K562 treated with DMSO at 1 percent for 12 hours (cell line): ENCODE results near the gene C9orf78. TPM values are rescaled to one million over a fixed set of nuclear protein-coding genes. Genes with fewer than 3 reads are reported as not detected.

ENCODE experiments used
- total RNA-seq: library from RNA; unstranded; fragments of 300-600 nt; gene quantifications from 2 replicates; pipeline ENCODE4 v1.2.3, GENCODE V29; 2022; ENCODE audit not compliant: insufficient read depth

C9orf78 gene
- 73.8 and 100 TPM in 2 replicates for total RNA-seq

GRCh38 chr9:129835128-129835859, at the start of gene C9orf78, which contains the start of gene USP20:
C9orf78 (minus strand) TSS chr9:129835275; CDS start chr9:129835221, 54 bp downstream.
USP20 (plus strand) TSS chr9:129835458; CDS start chr9:129852556, 17,098 bp downstream.

DNA sequence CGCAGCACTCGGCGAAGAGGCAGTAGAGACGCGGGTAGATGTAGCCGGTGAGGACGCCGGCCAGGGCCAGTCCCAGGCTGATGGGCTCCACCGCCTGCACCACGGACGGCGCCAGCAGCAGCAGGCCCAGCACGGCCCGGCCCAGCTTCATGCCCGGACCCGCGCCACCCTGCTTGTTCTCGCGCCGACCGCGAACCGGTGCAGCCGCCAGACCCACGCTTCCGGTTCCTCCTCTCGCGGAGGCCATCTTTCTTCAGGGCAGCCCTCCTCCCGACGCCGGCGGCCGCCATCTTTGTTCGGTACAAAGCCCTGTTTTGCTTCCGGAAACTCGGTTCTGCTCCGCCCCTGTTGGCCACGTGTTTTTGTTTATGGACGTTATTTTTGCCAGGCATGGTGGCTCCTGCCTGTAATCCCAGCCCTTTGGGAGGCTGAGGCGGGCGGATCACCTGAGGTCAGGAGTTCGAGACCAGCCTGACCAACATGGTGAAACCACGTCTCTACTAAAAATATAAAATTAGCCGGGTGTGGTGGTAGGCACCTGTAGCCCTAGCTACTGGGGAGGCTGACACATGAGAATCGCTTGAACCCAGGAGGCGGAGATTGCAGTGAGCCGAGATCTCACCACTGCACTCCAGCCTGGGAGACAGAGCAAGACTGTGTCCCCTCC, 11.0 kb downstream of the C9orf78 start, which contains the start of gene TOR1A:
TSS of gene TOR1A (minus strand) at position 202 of the 667 bp plus-strand sequence. CDS start at position 151, 51 bp downstream.

GRCh38 chr9:129802833-129803675, 32.0 kb downstream of the C9orf78 start, which contains the start of gene TOR1B:
TOR1B (plus strand) TSS chr9:129803184; CDS start chr9:129803213, 29 bp downstream.

Other genes with a start within 250 kb of the C9orf78 start
- gene C9orf50, start 214.2 kb downstream of the C9orf78 start, total RNA-seq, result not detected in 2 replicates
- gene NTMT1, start 209.1 kb downstream of the C9orf78 start, total RNA-seq, result 46.4 and 68.1 TPM in 2 replicates
- 12.1 and 20.1 TPM in 2 replicates for gene ASB6, start 193.1 kb downstream of the C9orf78 start, total RNA-seq
- gene PRRX2, start 169.6 kb downstream of the C9orf78 start, total RNA-seq, result not detected in 2 replicates
- not detected in 2 replicates for gene PTGES, start 82.2 kb downstream of the C9orf78 start, total RNA-seq
- gene TOR1B, start 32.1 kb downstream of the C9orf78 start, total RNA-seq, result 30.2 and 57.4 TPM in 2 replicates
- 49.2 and 82.9 TPM in 2 replicates for gene TOR1A, start 11.1 kb downstream of the C9orf78 start, total RNA-seq
- gene USP20, start 183 bp upstream of the C9orf78 start, total RNA-seq, result 75.4 and 117 TPM in 2 replicates
- gene FNBP1, start 207.9 kb upstream of the C9orf78 start, total RNA-seq, result 6.5 and 19.9 TPM in 2 replicates
- 11.7 and 33.7 TPM in 2 replicates for gene GPR107, start 218.6 kb upstream of the C9orf78 start, total RNA-seq